HepG2 (cell line): Measurements from ENCODE around the gene TMEM107. TPM values are rescaled to one million over a fixed set of nuclear protein-coding genes. Genes with fewer than 3 reads are reported as not detected.

Experiments used
- ATAC-seq: fragments of 200-7000 bp; cut with Tn5 transposase; 3 replicates; pipeline ENCODE4 v1.9.1; 2020; ENCODE audit warnings: mild to moderate bottlenecking, moderate library complexity
- BruUV-seq: library from RNA; stranded (reverse); fragments of 400-500 nt; replicated peaks from 2 replicates; lab custom pipeline; 2021; lab: Mats Ljungman, UMichigan
- CTCF ChIA-PET: fragments of 300-600 bp; formaldehyde crosslinking; extraction: SDS; loops from one replicate; lab custom pipeline; 2021; ENCODE audit warnings: low total read pairs, inconsistent platforms, low intra/inter-chr PET ratio; lab: Yijun Ruan, JAX
- POLR2A ChIA-PET: fragments of 350-600 bp; sonication (Branson Sonifier 250); formaldehyde crosslinking; loops from one replicate; lab custom pipeline; 2020; ENCODE audit warnings: antibody characterized with exemption, inconsistent platforms; lab: Yijun Ruan, JAX
- DNase-seq: peaks from one replicate; pipeline ENCODE4 v3.0.0-alpha.2; 2015; ENCODE audit warnings: low spot score
- FAIRE-seq: peaks from 3 replicates; lab custom pipeline; 2011; peaks lifted over from hg19 to GRCh38; lab: Jason Lieb, UNC
- H2AFZ ChIP-seq: one replicate; pipeline ENCODE4 v1.6.1; 2011; ENCODE audit warnings: low read length, inconsistent platforms
- H3K27ac ChIP-seq: fragments of 300-600 bp; 3 replicates; pipeline ENCODE4 v1.8.0; 2011; ENCODE audit warnings: mixed run types, mild to moderate bottlenecking, mixed read lengths, low read length, inconsistent platforms; ENCODE audit not compliant: insufficient read depth; ENCODE audit errors: extremely low read length
- H3K27me3 ChIP-seq, 2 experiments: fragments of 200-600 bp in 1 of 2; 2 replicates in 1 of 2; 3 replicates in 1 of 2; pipeline versions ENCODE4 v1.6.0 to v1.8.0; 2011; ENCODE audit warnings: low read length in 2 of 2, mild to moderate bottlenecking in 2 of 2, moderate library complexity in 2 of 2, inconsistent platforms in 1 of 2; ENCODE audit not compliant: insufficient read depth in 2 of 2, control insufficient read depth in 1 of 2
- H3K36me3 ChIP-seq, 2 experiments: fragments of 200-600 bp in 1 of 2; replicated peaks in 1 of 2; 2 replicates in 1 of 2; 3 replicates in 1 of 2; pipeline versions ENCODE4 v1.5.1 to v1.8.0; 2011; ENCODE audit warnings: low read length in 2 of 2, inconsistent platforms in 1 of 2; ENCODE audit not compliant: insufficient read depth in 2 of 2, control insufficient read depth in 1 of 2
- H3K4me1 ChIP-seq: 2 replicates; pipeline ENCODE4 v1.5.1; 2012; ENCODE audit warnings: low read length, inconsistent platforms; ENCODE audit not compliant: insufficient read depth
- H3K4me2 ChIP-seq: 2 replicates; pipeline ENCODE4 v1.6.0; 2011; ENCODE audit warnings: low read depth, low read length, inconsistent platforms
- H3K4me3 ChIP-seq, 3 experiments: fragments of 200-600 bp in 1 of 3; sonication (generic), shearing (Covaris generic) in 1 of 3; replicated peaks in 1 of 3; 2 replicates each; pipeline ENCODE4 v1.5.1; 2011 to 2016; ENCODE audit warnings: low read length in 3 of 3, inconsistent platforms in 2 of 3, low read depth in 2 of 3, mild to moderate bottlenecking in 2 of 3, control low read depth in 1 of 3, mixed read lengths in 1 of 3; ENCODE audit not compliant: insufficient read depth in 1 of 3
- H3K79me2 ChIP-seq: one replicate; pipeline ENCODE4 v1.6.1; 2011; ENCODE audit warnings: low read length, inconsistent platforms; ENCODE audit not compliant: insufficient read depth
- H3K9ac ChIP-seq: 2 replicates; pipeline ENCODE4 v1.6.0; 2011; ENCODE audit warnings: mild to moderate bottlenecking, low read depth, low read length, inconsistent platforms; ENCODE audit not compliant: insufficient read depth
- H3K9me3 ChIP-seq: 2 replicates; pipeline ENCODE4 v1.5.1; 2012; ENCODE audit warnings: mild to moderate bottlenecking, low read length
- H4K20me1 ChIP-seq: 2 replicates; pipeline ENCODE4 v1.6.0; 2011; ENCODE audit warnings: inconsistent platforms, mild to moderate bottlenecking, low read length, moderate library complexity; ENCODE audit not compliant: insufficient read depth
- BRCA1 ChIP-seq: sonication (generic); formaldehyde crosslinking; IDR thresholded peaks from 2 replicates; pipeline ENCODE4 v1.4.0; 2020; ENCODE audit warnings: missing genetic modification reagents
- CENPBD1 ChIP-seq: sonication (generic); formaldehyde crosslinking; IDR thresholded peaks from 2 replicates; pipeline ENCODE4 v1.8.0; 2022; ENCODE audit warnings: missing genetic modification reagents, low read depth, mild to moderate bottlenecking, borderline replicate concordance
- GABPA ChIP-seq, 2 experiments: IDR thresholded peaks; 2 replicates each; pipeline ENCODE4 v1.6.1; 2011 to 2016; ENCODE audit warnings: low read depth in 2 of 2, low read length in 1 of 2, missing biosample characterization in 1 of 2, missing genetic modification characterization in 1 of 2
- GLI4 ChIP-seq: sonication (generic); formaldehyde crosslinking; IDR thresholded peaks from 2 replicates; pipeline ENCODE4 v1.5.1; 2020; ENCODE audit warnings: missing genetic modification reagents, mild to moderate bottlenecking, moderate library complexity, borderline replicate concordance
- HES4 ChIP-seq: sonication (generic); formaldehyde crosslinking; IDR thresholded peaks from 2 replicates; pipeline ENCODE4 v1.9.0; 2021; ENCODE audit warnings: mild to moderate bottlenecking, missing genetic modification reagents, borderline replicate concordance
- NCOR1 ChIP-seq: fragments of 200-600 bp; sonication (generic); IDR thresholded peaks from 2 replicates; pipeline ENCODE4 v1.7.0; 2017; ENCODE audit warnings: antibody characterized with exemption, low read length, borderline replicate concordance
- NFE2L2 ChIP-seq: fragments of 150-350 bp; IDR thresholded peaks from 2 replicates; pipeline ENCODE4 v1.6.1; 2014; ENCODE audit warnings: low read length
- PRDM15 ChIP-seq: sonication (generic); formaldehyde crosslinking; IDR thresholded peaks from 2 replicates; pipeline ENCODE4 v1.4.0; 2020; ENCODE audit warnings: missing genetic modification reagents
- RXRA ChIP-seq: sonication (generic); formaldehyde crosslinking; IDR thresholded peaks from 2 replicates; pipeline ENCODE4 v1.5.1; 2020; ENCODE audit warnings: missing genetic modification reagents
- ZBTB33 ChIP-seq: sonication (generic); formaldehyde crosslinking; IDR thresholded peaks from 2 replicates; pipeline ENCODE4 v1.4.0; 2020; ENCODE audit warnings: missing genetic modification reagents
- ZBTB43 ChIP-seq: sonication (generic); formaldehyde crosslinking; conservative IDR thresholded peaks from 2 replicates; pipeline ENCODE4 v1.4.0; 2020; ENCODE audit warnings: missing genetic modification reagents
- ZSCAN25 ChIP-seq: sonication (generic); formaldehyde crosslinking; IDR thresholded peaks from 2 replicates; pipeline ENCODE4 v1.8.0; 2022; ENCODE audit warnings: mild to moderate bottlenecking, missing genetic modification reagents
- WGBS: methylation state at CpG from one replicate; pipeline ENCODE4 v1.1.6; 2017; ENCODE audit warnings: low lambda C conversion rate; 5-methylcytosine and 5-hydroxymethylcytosine counted together
- in situ Hi-C: cut with HindIII; loops from 2 replicates; pipeline ENCODE4 v1.10.0; 2017; ENCODE audit warnings: low pct_unique_long_range_greater_than_20kb; ENCODE audit not compliant: extremely low pct_ligation_motif_present
- intact Hi-C: fragments of 100-400 bp; cut with micrococcal nuclease; formaldehyde crosslinking; loops from one replicate; pipeline ENCODE4 v1.10.0; 2022; ENCODE audit not compliant: unreplicated experiment
- polyA plus RNA-seq, 8 experiments: library from polyadenylated mRNA; depleted of rRNA in 3 of 8; stranded (reverse) in 7 of 8; unstranded in 1 of 8; fragments of >200 nt; fragmentation: Illumina TruSeq in 4 of 8; extraction: Trizol in 4 of 8; gene quantifications; 2 replicates each; pipeline versions ENCODE4 v1.2.1 to v1.2.3, GENCODE V29; 2011 to 2016; ENCODE audit warnings: low read depth in 4 of 8, missing spikeins in 1 of 8, mixed read lengths in 1 of 8; ENCODE audit not compliant: insufficient read depth in 1 of 8
- total RNA-seq, 5 experiments: library from RNA; depleted of rRNA; stranded (reverse); fragments of >200 nt; fragmentation: Illumina TruSeq; extraction: Trizol; gene quantifications; 2 replicates each; pipeline ENCODE4 v1.2.3, GENCODE V29; 2016; ENCODE audit warnings: low read depth in 1 of 5

TMEM107 gene
- total and polyA plus RNA-seq, 2 of the 13 experiments (the other 11 are each of a cell fraction or from before 2014, with no cell fraction given), result 7.2 to 15.3 TPM

- TF ChIP-seq RXRA (peak; percentile 48; the same call in 1 of the 2 replicates), GLI4 (no peak; the same call in 1 of the 2 replicates), NFE2L2 (no peak), ZBTB43 (no peak), BRCA1 (no peak), ZSCAN25 (CRISPR knock-in tag) (0 out of 2 replicates have a peak, but pooled peaks have one; percentile 16), CENPBD1 (CRISPR knock-in tag) (no peak)
Measured at GRCh38 chr17:8176197-8176940, at the start of gene TMEM107 (continued).

- DNase-seq (no peak), ATAC-seq (no peak), FAIRE-seq (no peak)
- H3K79me2 ChIP-seq, result no peaks in the 10 kb centered on the region
- no peak overlapping the region for H3K27ac ChIP-seq
- BruUV-seq, result no TSS peak
- intact Hi-C loops (loop anchor here (5.0 kb wide), 1 partner anchor 152 kb away; the partner anchor contains the start of gene KRABD2), in situ Hi-C loops (loop anchor here (5.0 kb wide), 2 partner anchors 38 to 77 kb away; no protein-coding TSS in a partner anchor)
- H3K4me2 ChIP-seq, result no peak overlapping the region
- H3K36me3 ChIP-seq, result peaks cover 15 to 31% of the 10 kb centered on the region in 2 experiments; a peak in 4 of 5 replicates
- no peaks in the 10 kb centered on the region for H3K9me3 ChIP-seq
- peaks cover 4% of the 10 kb centered on the region; the same call in 1 of the 2 replicates for H4K20me1 ChIP-seq
- no peak overlapping the region for H3K9ac ChIP-seq
- 94% methylated on average over 24 of the region's 26 CpGs for whole genome bisulfite sequencing
- no peak overlapping the region for H2AFZ ChIP-seq
- H3K4me1 ChIP-seq, result peaks cover 10% of the 10 kb centered on the region
- no peaks in the 10 kb centered on the region; a peak in 1 of 5 replicates for H3K27me3 ChIP-seq
- CTCF ChIA-PET, result no interaction called here
- POLR2A ChIA-PET, result interaction anchor here (1.5 to 7.7 kb wide), 5 partner anchors 10 to 70 kb away, joined by 3 to 111 read pairs (median 89); partner anchors contain the start of genes AURKB, BORCS6, CTC1 and PFAS
- H3K4me3 ChIP-seq, result no peak overlapping the region
- no peak for TF ChIP-seq PRDM15 (CRISPR knock-in tag)
- TF ChIP-seq GABPA (IDR thresholded peaks at IDR 0.05; ENCODE audit: low read depth, low read length), result no peak
- 0 out of 2 replicates have a peak, but pooled peaks have one; percentile 12 for TF ChIP-seq GABPA (CRISPR knock-in tag; IDR thresholded peaks at IDR 0.05; ENCODE audit: low read depth)
- peak; percentile 54; the same call in 1 of the 2 replicates for TF ChIP-seq ZBTB33 (CRISPR knock-in tag)
- no peak for TF ChIP-seq NCOR1
- no peak for TF ChIP-seq HES4 (CRISPR knock-in tag)
Measured at GRCh38 chr17:8224891-8225812, 49.0 kb upstream of the TMEM107 start.
